GM12891 (cell line): ENCODE data around the gene LRIG2.
"Not testable (repeated sequence)": the region's sequence is repeated elsewhere in the genome, so short reads cannot be mapped to it uniquely, and the experiment has no call there.

Experiments
- DNase-seq: peaks from one replicate; pipeline ENCODE4 v3.0.0; 2011; ENCODE audit warnings: low spot score; ENCODE audit not compliant: insufficient read length
- FAIRE-seq: peaks from 2 replicates; lab custom pipeline; 2011; peaks lifted over from hg19 to GRCh38; lab: Jason Lieb, UNC
- PAX5 ChIP-seq: IDR thresholded peaks from 2 replicates; pipeline ENCODE4 v1.6.1; 2011; ENCODE audit warnings: low read length, moderate library complexity, mild to moderate bottlenecking; ENCODE audit not compliant: insufficient read depth, severe bottlenecking
- POLR2A ChIP-seq: IDR thresholded peaks from 2 replicates; pipeline ENCODE4 v1.6.1; 2011; ENCODE audit warnings: low read depth, low read length, control low read depth
- POLR2AphosphoS5 ChIP-seq: IDR thresholded peaks from 2 replicates; pipeline ENCODE4 v1.6.1; 2011; ENCODE audit warnings: low read depth, low read length, control low read depth
- POU2F2 ChIP-seq: IDR thresholded peaks from 2 replicates; pipeline ENCODE4 v1.6.1; 2011; ENCODE audit warnings: low read depth, mild to moderate bottlenecking, control low read depth, low read length, moderate library complexity
- SPI1 ChIP-seq: IDR thresholded peaks from 2 replicates; pipeline ENCODE4 v1.6.1; 2011; ENCODE audit warnings: low read depth, low read length, control low read depth
- TAF1 ChIP-seq: IDR thresholded peaks from 2 replicates; pipeline ENCODE4 v1.6.1; 2011; ENCODE audit warnings: low read depth, low read length, control low read depth

Gene LRIG2

GRCh38 chr1:113072141-113072756 lies 749 bp upstream of the LRIG2 start:
- peak; percentile 48 for FAIRE-seq
- DNase-seq = no peak
- TF ChIP-seq SPI1 (no peak), TAF1 (no peak), POU2F2 (peak; percentile 98)

- no peak for TF ChIP-seq SPI1
- no peak for TF ChIP-seq POU2F2
- TF ChIP-seq TAF1 = no peak
- no peak for TF ChIP-seq POLR2A
- no peak for TF ChIP-seq POLR2AphosphoS5
- no peak for TF ChIP-seq PAX5
- DNase-seq = no peak
- no peak for FAIRE-seq
Observed at GRCh38 chr1:113073479-113073950, 517 bp downstream of the LRIG2 start.

GRCh38 chr1:113074237-113074636 lies 1.2 kb downstream of the LRIG2 start:
- TF ChIP-seq SPI1 (peak; percentile 19; the same call in 1 of the 2 replicates), TAF1 (no peak), POLR2A (no peak), POU2F2 (peak; percentile 37; the same call in 1 of the 2 replicates), POLR2AphosphoS5 (no peak), PAX5 (peak; percentile 32)
- FAIRE-seq (no peak), DNase-seq (no peak)

GRCh38 chr1:113077978-113078377 lies 5.0 kb downstream of the LRIG2 start:
- not testable (repeated sequence) for DNase-seq, FAIRE-seq

- FAIRE-seq = no peak
- TF ChIP-seq SPI1 = no peak
- DNase-seq = no peak
Observed at GRCh38 chr1:113086541-113086940, 13.5 kb downstream of the LRIG2 start.

- TF ChIP-seq TAF1 = no peak
- DNase-seq (no peak), FAIRE-seq (no peak)
Observed at GRCh38 chr1:113088972-113089371, 16.0 kb downstream of the LRIG2 start.

GRCh38 chr1:113090051-113090450 lies 17.1 kb downstream of the LRIG2 start:
- TF ChIP-seq TAF1 (no peak), POLR2A (no peak), POU2F2 (no peak), SPI1 (no peak), POLR2AphosphoS5 (no peak)
- no peak for FAIRE-seq

GRCh38 chr1:113091988-113092594 lies 19.1 kb downstream of the LRIG2 start:
- TF ChIP-seq SPI1 (no peak), POLR2AphosphoS5 (no peak), POLR2A (no peak), TAF1 (no peak), POU2F2 (no peak), PAX5 (no peak)
- FAIRE-seq = no peak
- DNase-seq = no peak

More at GRCh38 chr1:113090051-113090450, 17.1 kb downstream of the LRIG2 start:
- DNase-seq = no peak

- TF ChIP-seq POLR2AphosphoS5 = no peak
- TF ChIP-seq TAF1 = no peak
- TF ChIP-seq SPI1 = no peak
- no peak for TF ChIP-seq PAX5
- TF ChIP-seq POU2F2 = no peak
- no peak for TF ChIP-seq POLR2A
- FAIRE-seq (no peak), DNase-seq (no peak)
Observed at GRCh38 chr1:113094506-113094905, 21.5 kb downstream of the LRIG2 start.

- FAIRE-seq (no peak), DNase-seq (no peak)
- no peak for TF ChIP-seq POLR2AphosphoS5
- TF ChIP-seq TAF1 = no peak
- TF ChIP-seq PAX5 = no peak
- no peak for TF ChIP-seq POU2F2
- no peak for TF ChIP-seq POLR2A
- no peak for TF ChIP-seq SPI1
Observed at GRCh38 chr1:113095790-113096455, 22.9 kb downstream of the LRIG2 start.

GRCh38 chr1:113096493-113096892 lies 23.5 kb downstream of the LRIG2 start:
- DNase-seq (no peak), FAIRE-seq (peak; percentile 57)
- no peak for TF ChIP-seq POLR2AphosphoS5
- TF ChIP-seq TAF1 = no peak
- TF ChIP-seq POLR2A = no peak
- TF ChIP-seq POU2F2 = no peak
- no peak for TF ChIP-seq SPI1
- no peak for TF ChIP-seq PAX5
